GM18951 (cell line): ENCODE data around the gene AFAP1L1.

ENCODE experiments used
- POLR2A ChIP-seq: IDR thresholded peaks from 4 replicates; pipeline ENCODE4 v1.6.1; 2011; ENCODE audit warnings: mild to moderate bottlenecking; ENCODE audit not compliant: insufficient read length, insufficient read depth; ENCODE audit errors: extremely low read depth
- in situ Hi-C: fragments of 300-500 bp; cut with MboI; formaldehyde crosslinking; loops from one replicate; pipeline ENCODE4 v1.12.0; 2022; ENCODE audit warnings: low sequenced_read_pairs, mixed read lengths, inconsistent platforms; ENCODE audit not compliant: unreplicated experiment

Gene AFAP1L1

DNA sequence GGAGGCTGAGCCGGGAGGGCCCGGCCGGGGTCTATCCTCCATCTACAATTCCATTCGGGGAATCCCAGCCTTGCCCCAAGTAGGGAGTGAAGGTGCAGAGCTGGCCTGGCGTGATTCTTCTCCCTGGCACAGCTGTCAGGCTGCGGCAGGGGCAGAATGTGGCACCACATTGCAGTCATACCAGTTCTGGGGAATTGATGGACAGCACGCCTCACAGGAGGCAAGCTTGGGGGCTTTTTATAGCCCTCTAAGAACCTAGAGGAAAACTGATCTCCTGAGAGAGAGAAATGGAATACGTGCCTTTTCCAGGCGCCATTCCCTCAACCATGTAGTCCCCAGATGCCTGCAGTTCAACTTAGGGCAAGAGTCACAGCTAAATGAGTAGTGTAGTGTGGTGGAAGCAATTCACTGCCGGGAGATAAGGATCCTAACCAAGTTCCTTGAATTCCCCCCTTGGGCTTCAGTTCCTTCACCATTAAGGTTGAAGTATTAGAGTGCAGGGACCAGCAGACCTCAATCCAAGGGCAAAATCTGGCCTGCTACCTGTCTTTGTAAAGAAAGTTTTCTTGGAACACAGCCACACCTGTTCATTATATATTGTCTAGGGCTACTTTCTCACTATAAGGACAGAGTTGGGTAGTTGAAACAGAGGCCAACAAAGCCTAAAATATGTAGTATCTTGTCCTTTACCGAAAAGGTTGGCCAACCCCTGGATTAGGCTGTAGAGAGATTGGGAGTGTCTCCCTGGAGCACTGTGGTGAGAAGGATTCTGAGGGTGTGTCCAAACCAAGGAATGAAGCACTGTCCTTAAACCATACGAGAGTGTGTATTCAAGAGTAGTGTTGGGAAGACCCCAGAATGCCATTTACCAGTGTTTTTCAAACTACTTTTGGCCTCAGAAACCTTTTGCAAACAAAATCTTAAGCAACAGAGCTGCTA, 10.6 kb downstream of the AFAP1L1 start:
- TF ChIP-seq POLR2A = no peak
- in situ Hi-C loops = no loop called here

DNA sequence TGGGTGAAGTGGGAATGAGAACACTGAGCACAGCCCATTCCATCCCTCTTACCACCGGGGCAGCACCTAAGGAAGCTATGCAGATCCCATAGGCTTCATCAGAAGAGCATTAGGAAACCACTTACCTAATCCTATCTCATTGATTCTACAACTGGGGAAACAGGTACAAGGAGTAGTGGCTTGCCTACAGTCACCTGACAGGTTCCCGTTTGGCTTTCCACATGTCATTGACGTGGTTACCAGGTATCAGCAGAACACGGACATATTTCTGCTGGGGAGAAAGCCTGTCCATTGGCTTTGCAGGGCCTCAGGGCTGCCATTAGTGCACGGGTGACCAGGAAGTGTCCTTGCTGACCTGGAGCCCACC, 11.3 kb downstream of the AFAP1L1 start:
- TF ChIP-seq POLR2A = no peak
- in situ Hi-C loops = no loop called here

- in situ Hi-C loops = no loop called here
Measured at GRCh38 chr5:149283626-149284480, 12.2 kb downstream of the AFAP1L1 start.

DNA sequence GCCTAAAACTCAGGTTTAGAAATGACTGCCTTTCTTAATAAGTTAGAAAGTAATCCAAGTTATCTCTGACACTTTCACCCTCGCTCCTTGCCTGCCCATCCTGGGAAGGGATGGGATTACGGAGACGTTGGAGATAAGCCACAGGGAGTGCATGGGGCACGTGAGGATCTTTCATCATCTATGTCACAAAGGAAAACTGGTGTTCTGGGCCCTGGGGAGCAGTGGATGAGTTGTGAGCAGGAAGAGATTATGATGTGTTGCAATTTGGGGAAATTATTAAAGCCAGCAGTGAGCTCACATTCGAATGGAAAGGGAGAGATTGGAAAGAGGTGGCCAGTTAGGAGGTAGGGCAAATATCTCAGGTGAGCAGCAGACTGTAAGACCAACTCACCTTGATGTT, 12.8 kb downstream of the AFAP1L1 start:
- in situ Hi-C loops = no loop called here
- no peak for TF ChIP-seq POLR2A

More at GRCh38 chr5:149283626-149284480, 12.2 kb downstream of the AFAP1L1 start:
- no peak for TF ChIP-seq POLR2A

- in situ Hi-C loops = no loop called here
- no peak for TF ChIP-seq POLR2A
Measured at GRCh38 chr5:149285153-149285552, 13.5 kb downstream of the AFAP1L1 start.

- in situ Hi-C loops = no loop called here
- TF ChIP-seq POLR2A = no peak
Measured at GRCh38 chr5:149288436-149288835, 16.8 kb downstream of the AFAP1L1 start.

GRCh38 chr5:149289301-149289700, 17.6 kb downstream of the AFAP1L1 start:
- no peak for TF ChIP-seq POLR2A
- in situ Hi-C loops = no loop called here

DNA sequence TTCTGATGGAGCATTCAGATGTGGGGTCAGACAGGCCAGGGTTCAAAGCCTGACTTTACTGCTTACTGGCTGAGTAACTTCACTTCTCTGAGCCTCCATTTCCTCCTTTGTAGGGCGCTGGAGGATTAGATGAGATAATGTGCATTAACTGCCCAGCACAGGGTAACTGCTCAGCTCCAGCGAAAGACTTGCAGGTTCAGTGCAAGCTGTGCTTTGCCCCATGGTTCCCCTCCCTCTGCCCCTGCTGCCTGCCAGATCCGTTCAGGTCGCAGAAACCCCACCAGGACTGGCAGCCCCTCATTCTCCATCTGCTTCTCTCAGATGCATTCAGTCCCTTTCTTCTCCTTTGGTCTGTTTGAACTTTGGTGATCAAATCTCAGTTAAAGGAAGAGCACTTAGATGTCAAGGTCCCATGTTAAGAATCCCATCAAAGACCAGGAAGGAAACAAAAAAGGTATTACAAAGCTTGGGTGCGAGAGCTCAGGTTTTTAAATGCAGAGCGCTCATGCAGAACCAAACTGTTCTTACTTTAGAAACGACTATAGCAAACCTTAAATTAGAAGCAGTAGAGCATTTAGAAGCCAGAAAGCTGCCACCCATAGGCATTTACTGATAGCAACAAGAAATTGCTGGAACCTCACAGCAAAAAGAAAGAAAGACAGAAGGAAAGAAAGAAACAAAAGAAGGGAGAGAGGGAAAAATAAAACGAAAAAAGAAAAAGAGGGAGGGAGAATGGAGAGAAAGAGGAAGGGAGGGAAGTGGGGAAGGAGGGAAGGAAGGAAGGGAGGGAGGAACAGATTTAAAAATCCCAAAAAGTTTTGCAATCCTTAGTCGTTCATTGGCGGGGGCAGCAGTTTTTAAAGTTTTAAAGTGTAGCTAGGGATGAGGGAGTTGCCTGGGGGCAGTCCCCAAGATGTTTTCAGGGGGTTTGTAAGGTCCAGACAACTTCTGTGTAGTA, 23.5 kb downstream of the AFAP1L1 start:
- in situ Hi-C loops = no loop called here
- TF ChIP-seq POLR2A = no peak

GRCh38 chr5:149297340-149298025, 25.8 kb downstream of the AFAP1L1 start:
- in situ Hi-C loops = no loop called here
- TF ChIP-seq POLR2A = no peak

GRCh38 chr5:149298163-149298562, 26.5 kb downstream of the AFAP1L1 start:
- in situ Hi-C loops = no loop called here
- TF ChIP-seq POLR2A = no peak

GRCh38 chr5:149298842-149299404, 27.3 kb downstream of the AFAP1L1 start:
- in situ Hi-C loops = no loop called here
- no peak for TF ChIP-seq POLR2A
